Stimulated activated CD8-positive, alpha-beta memory T cell treated with anti-CD3 and anti-CD28 coated beads, Interleukin-7, amount 100 ng/mL, for 4 hours (primary cell): ENCODE data around the gene FBXO31.

ENCODE experiments used
- DNase-seq, 2 donors: peaks; one replicate each; pipeline ENCODE4 v3.0.0-alpha.2; 2020; ENCODE audit warnings: low read depth in 2 of 2

Gene FBXO31

GRCh38 chr16:87328846-87329245 lies 54.7 kb downstream of the FBXO31 start:
- no peak for DNase-seq

- DNase-seq = no peak
Measured at GRCh38 chr16:87327798-87328495, 55.6 kb downstream of the FBXO31 start.

GRCh38 chr16:87326151-87326571 lies 57.4 kb downstream of the FBXO31 start:
- no peak for DNase-seq

GRCh38 chr16:87325423-87325858 lies 58.1 kb downstream of the FBXO31 start:
- no peak for DNase-seq

GRCh38 chr16:87324411-87325275 lies 58.9 kb downstream of the FBXO31 start:
- DNase-seq = peak; percentile 12 to 17

GRCh38 chr16:87323727-87324410 lies 59.7 kb downstream of the FBXO31 start:
- no peak for DNase-seq

GRCh38 chr16:87322833-87323726 lies 60.5 kb downstream of the FBXO31 start:
- no peak for DNase-seq

- DNase-seq = no peak
Measured at GRCh38 chr16:87322360-87322759, 61.2 kb downstream of the FBXO31 start.

GRCh38 chr16:87321336-87322107 lies 62.1 kb downstream of the FBXO31 start:
- DNase-seq = no peak

- DNase-seq = no peak
Measured at GRCh38 chr16:87320510-87321227, 62.9 kb downstream of the FBXO31 start.

- no peak for DNase-seq
Measured at GRCh38 chr16:87319997-87320491, 63.5 kb downstream of the FBXO31 start.

- DNase-seq = no peak
Measured at GRCh38 chr16:87319011-87319410, 64.6 kb downstream of the FBXO31 start.

- peak in 1 of 2 donors; percentile 20 for DNase-seq
Measured at GRCh38 chr16:87317750-87318644, 65.6 kb downstream of the FBXO31 start.

GRCh38 chr16:87316923-87317749 lies 66.4 kb downstream of the FBXO31 start, which contains the start of gene C16orf95:
TSS of gene C16orf95 (minus strand) at chr16:87317392. CDS start at chr16:87317242, 150 bp downstream.
- DNase-seq = peak; percentile 91 to 94

GRCh38 chr16:87316450-87316922 lies 67.1 kb downstream of the FBXO31 start:
- no peak for DNase-seq

GRCh38 chr16:87314990-87315420 lies 68.6 kb downstream of the FBXO31 start:
- DNase-seq = no peak

GRCh38 chr16:87312008-87312407 lies 71.6 kb downstream of the FBXO31 start:
- no peak for DNase-seq
